Measurements from ENCODE around the gene NFAM1. TPM values are rescaled to one million over a fixed set of nuclear protein-coding genes. Genes with fewer than 3 reads are reported as not detected.
A peak's percentile ranks its signal among the peaks of the same experiment; 100 is the strongest.

NFAM1 gene, protein sequence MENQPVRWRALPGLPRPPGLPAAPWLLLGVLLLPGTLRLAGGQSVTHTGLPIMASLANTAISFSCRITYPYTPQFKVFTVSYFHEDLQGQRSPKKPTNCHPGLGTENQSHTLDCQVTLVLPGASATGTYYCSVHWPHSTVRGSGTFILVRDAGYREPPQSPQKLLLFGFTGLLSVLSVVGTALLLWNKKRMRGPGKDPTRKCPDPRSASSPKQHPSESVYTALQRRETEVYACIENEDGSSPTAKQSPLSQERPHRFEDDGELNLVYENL
- under 1 TPM; 0.24 to 0.28 TPM for polyA plus RNA-seq

DNA sequence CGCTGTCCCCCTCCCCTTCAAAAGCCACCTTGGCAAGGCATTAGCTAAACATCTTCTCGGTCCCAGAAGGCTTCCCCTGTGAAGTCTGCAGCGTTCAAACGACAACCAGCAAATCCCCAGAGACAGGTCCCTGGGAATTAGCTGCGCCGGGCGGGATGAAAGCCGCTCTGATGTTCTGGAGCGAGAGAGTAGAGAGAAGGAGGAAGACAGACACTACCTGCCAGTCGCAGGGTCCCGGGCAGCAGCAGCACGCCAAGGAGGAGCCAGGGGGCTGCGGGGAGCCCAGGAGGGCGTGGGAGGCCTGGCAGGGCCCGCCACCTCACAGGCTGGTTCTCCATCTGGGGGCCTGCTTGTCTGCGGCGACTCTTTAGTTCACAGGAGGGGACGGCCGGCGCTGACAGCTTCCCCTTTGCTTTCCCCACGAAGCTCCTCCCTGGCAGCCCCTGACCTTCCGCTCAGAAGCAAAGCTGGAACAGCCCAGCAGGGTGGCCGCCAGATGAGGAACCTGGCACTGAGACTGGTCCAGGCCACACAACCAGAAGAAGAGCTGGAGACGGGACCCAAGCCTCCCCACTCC lies at the start of gene NFAM1:
NFAM1 (minus strand) TSS at position 384 of the 577 bp plus-strand sequence; CDS start at position 338, 46 bp downstream.
- Histone ChIP-seq H3K27me3 (ENCODE audit: control insufficient read depth in 1 of 2, insufficient read depth in 2 of 2, low read length in 2 of 2) (no peaks in the 10 kb centered on the region), H3K4me3 (ENCODE audit: low read depth in 1 of 2, low read length in 2 of 2) (no peak within 1 kb of the TSS), H3K9me3 (ENCODE audit: control insufficient read depth in 2 of 2, insufficient read depth in 1 of 2, low read depth in 1 of 2, low read length in 1 of 2) (no peaks in the 10 kb centered on the region), H3K27ac (ENCODE audit: low read depth in 2 of 2, low read length in 1 of 2) (peak within 1 kb of the TSS in 1 of 2 donors; percentile 17), H3K36me3 (ENCODE audit: control insufficient read depth in 2 of 2, insufficient read depth in 2 of 2, low read length in 1 of 2) (no peaks in the 10 kb centered on the region), H3K4me1 (ENCODE audit: control insufficient read depth in 2 of 2, insufficient read depth in 2 of 2, low read length in 1 of 2) (peaks cover 0 to 18% of the 10 kb centered on the region in 2 donors)
- WGBS, 2 donors = 42 to 49% methylated on average over 24 of the region's 24 CpGs

- 87 to 92% methylated on average over 2 of the region's 2 CpGs for WGBS, 2 donors
- H3K36me3 ChIP-seq (ENCODE audit: control insufficient read depth in 2 of 2, insufficient read depth in 2 of 2, low read length in 1 of 2) = no peaks in the 10 kb centered on the region
- H3K4me1 ChIP-seq (ENCODE audit: control insufficient read depth in 2 of 2, insufficient read depth in 2 of 2, low read length in 1 of 2) = no peaks in the 10 kb centered on the region
- no peak overlapping the region for H3K4me3 ChIP-seq (ENCODE audit: low read depth in 1 of 2, low read length in 2 of 2)
- no peaks in the 10 kb centered on the region for H3K9me3 ChIP-seq (ENCODE audit: control insufficient read depth in 2 of 2, insufficient read depth in 1 of 2, low read depth in 1 of 2, low read length in 1 of 2)
- H3K27ac ChIP-seq (ENCODE audit: low read depth in 2 of 2, low read length in 1 of 2) = no peak overlapping the region
- H3K27me3 ChIP-seq (ENCODE audit: control insufficient read depth in 1 of 2, insufficient read depth in 2 of 2, low read length in 2 of 2) = no peaks in the 10 kb centered on the region
Observed at GRCh38 chr22:42475122-42475521, 42.9 kb upstream of the NFAM1 start.

GRCh38 chr22:42473484-42474193 lies 41.4 kb upstream of the NFAM1 start:
- no peak overlapping the region for H3K27ac ChIP-seq (ENCODE audit: low read depth in 2 of 2, low read length in 1 of 2)
- no peaks in the 10 kb centered on the region for H3K9me3 ChIP-seq (ENCODE audit: control insufficient read depth in 2 of 2, insufficient read depth in 1 of 2, low read depth in 1 of 2, low read length in 1 of 2)
- H3K4me3 ChIP-seq (ENCODE audit: low read depth in 1 of 2, low read length in 2 of 2) = no peak overlapping the region
- no peaks in the 10 kb centered on the region for H3K4me1 ChIP-seq (ENCODE audit: control insufficient read depth in 2 of 2, insufficient read depth in 2 of 2, low read length in 1 of 2)
- no peaks in the 10 kb centered on the region for H3K27me3 ChIP-seq (ENCODE audit: control insufficient read depth in 1 of 2, insufficient read depth in 2 of 2, low read length in 2 of 2)
- H3K36me3 ChIP-seq (ENCODE audit: control insufficient read depth in 2 of 2, insufficient read depth in 2 of 2, low read length in 1 of 2) = no peaks in the 10 kb centered on the region
- WGBS, 2 donors = 74 to 77% methylated on average over 5 of the region's 5 CpGs

DNA sequence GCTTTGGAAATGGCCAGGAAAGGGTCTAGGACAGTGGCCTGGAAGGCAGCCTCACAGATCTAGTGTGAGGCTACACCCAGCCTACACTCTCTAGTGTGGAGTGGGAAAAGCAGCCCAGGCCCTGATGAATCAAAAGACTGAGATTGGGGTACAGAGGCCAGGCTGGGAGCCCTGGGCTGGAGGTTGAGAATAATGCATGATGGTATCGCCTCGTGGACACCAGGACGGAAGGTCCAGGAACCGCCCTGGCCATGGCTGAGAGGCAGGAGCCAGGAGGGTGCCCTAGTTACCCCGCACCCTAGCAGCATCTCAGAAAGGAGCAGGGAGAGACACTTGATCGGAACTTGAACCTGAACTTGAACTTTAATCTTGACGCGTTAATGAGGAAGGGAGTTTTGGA lies 40.5 kb upstream of the NFAM1 start:
- 82 to 89% methylated on average over 8 of the region's 8 CpGs for WGBS, 2 donors
- no peaks in the 10 kb centered on the region for H3K36me3 ChIP-seq (ENCODE audit: control insufficient read depth in 2 of 2, insufficient read depth in 2 of 2, low read length in 1 of 2)
- no peak overlapping the region for H3K27ac ChIP-seq (ENCODE audit: low read depth in 2 of 2, low read length in 1 of 2)
- H3K4me1 ChIP-seq (ENCODE audit: control insufficient read depth in 2 of 2, insufficient read depth in 2 of 2, low read length in 1 of 2) = no peaks in the 10 kb centered on the region
- no peaks in the 10 kb centered on the region for H3K9me3 ChIP-seq (ENCODE audit: control insufficient read depth in 2 of 2, insufficient read depth in 1 of 2, low read depth in 1 of 2, low read length in 1 of 2)
- H3K4me3 ChIP-seq (ENCODE audit: low read depth in 1 of 2, low read length in 2 of 2) = no peak overlapping the region
- no peaks in the 10 kb centered on the region for H3K27me3 ChIP-seq (ENCODE audit: control insufficient read depth in 1 of 2, insufficient read depth in 2 of 2, low read length in 2 of 2)

DNA sequence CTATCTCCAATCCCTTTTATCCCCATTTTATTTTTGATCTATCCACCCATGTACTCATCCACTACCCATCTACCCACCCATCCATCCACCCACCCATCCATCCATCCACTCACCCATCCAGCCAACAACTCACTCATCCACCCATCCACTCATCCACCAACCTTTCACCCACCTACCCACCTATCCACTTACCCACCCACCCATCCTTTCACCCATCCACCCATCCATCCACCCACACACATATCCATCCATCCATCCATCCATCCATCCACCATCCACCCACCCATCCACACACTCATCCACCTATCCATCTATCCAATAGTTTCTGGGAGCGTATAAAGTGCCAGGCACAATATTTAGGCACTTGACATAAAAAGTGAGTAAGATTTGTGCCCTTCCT lies 39.2 kb upstream of the NFAM1 start:
- 92 to 97% methylated on average over 1 of the region's 1 CpG for WGBS, 2 donors
- Histone ChIP-seq H3K4me1 (ENCODE audit: control insufficient read depth in 2 of 2, insufficient read depth in 2 of 2, low read length in 1 of 2) (no peaks in the 10 kb centered on the region), H3K9me3 (ENCODE audit: control insufficient read depth in 2 of 2, insufficient read depth in 1 of 2, low read depth in 1 of 2, low read length in 1 of 2) (no peaks in the 10 kb centered on the region)

DNA sequence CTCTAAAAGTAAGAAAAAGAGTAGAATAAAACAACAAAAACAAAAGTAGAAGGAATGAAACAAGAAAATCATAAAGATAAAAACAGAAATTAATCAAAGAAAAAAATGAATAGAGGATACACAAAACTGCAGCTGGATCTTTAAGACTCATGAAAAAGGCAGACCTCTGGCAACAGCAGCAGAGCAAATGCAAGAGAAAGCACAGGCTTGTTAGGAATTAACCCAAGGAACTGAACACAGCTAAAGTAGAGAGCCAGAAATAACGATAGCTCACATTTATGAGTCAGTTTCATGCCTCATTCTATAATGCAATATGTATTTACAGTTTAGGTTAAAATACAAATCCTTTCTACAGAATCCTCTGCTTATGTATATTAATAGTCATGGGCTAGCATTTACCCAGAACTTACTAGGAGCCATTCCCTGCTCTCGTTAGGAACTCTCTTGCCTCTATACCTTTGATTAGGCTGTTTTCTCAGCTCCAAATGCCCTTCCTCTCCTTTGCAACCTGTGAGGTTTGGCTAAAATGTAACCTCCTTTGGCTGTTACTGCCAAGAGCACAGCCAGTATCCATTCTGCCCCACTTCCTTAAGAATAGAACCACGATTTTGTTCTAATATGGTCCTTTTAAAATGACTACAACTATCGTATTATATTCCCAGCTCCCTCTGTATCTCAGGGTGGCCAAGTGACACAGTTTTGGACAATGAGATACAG lies 38.3 kb upstream of the NFAM1 start:
- no peak overlapping the region for H3K27ac ChIP-seq (ENCODE audit: low read depth in 2 of 2, low read length in 1 of 2)
- no peaks in the 10 kb centered on the region for H3K27me3 ChIP-seq (ENCODE audit: control insufficient read depth in 1 of 2, insufficient read depth in 2 of 2, low read length in 2 of 2)
- no peaks in the 10 kb centered on the region for H3K36me3 ChIP-seq (ENCODE audit: control insufficient read depth in 2 of 2, insufficient read depth in 2 of 2, low read length in 1 of 2)
- H3K4me3 ChIP-seq (ENCODE audit: low read depth in 1 of 2, low read length in 2 of 2) = no peak overlapping the region
- no peaks in the 10 kb centered on the region for H3K9me3 ChIP-seq (ENCODE audit: control insufficient read depth in 2 of 2, insufficient read depth in 1 of 2, low read depth in 1 of 2, low read length in 1 of 2)
- 52 to 54% methylated on average over 4 of the region's 4 CpGs for WGBS, 2 donors
- no peaks in the 10 kb centered on the region for H3K4me1 ChIP-seq (ENCODE audit: control insufficient read depth in 2 of 2, insufficient read depth in 2 of 2, low read length in 1 of 2)

More for the DNA sequence above, 39.2 kb upstream of the NFAM1 start:
- no peaks in the 10 kb centered on the region for H3K36me3 ChIP-seq (ENCODE audit: control insufficient read depth in 2 of 2, insufficient read depth in 2 of 2, low read length in 1 of 2)
- H3K27ac ChIP-seq (ENCODE audit: low read depth in 2 of 2, low read length in 1 of 2) = no peak overlapping the region
- H3K27me3 ChIP-seq (ENCODE audit: control insufficient read depth in 1 of 2, insufficient read depth in 2 of 2, low read length in 2 of 2) = no peaks in the 10 kb centered on the region
- H3K4me3 ChIP-seq (ENCODE audit: low read depth in 1 of 2, low read length in 2 of 2) = no peak overlapping the region

DNA sequence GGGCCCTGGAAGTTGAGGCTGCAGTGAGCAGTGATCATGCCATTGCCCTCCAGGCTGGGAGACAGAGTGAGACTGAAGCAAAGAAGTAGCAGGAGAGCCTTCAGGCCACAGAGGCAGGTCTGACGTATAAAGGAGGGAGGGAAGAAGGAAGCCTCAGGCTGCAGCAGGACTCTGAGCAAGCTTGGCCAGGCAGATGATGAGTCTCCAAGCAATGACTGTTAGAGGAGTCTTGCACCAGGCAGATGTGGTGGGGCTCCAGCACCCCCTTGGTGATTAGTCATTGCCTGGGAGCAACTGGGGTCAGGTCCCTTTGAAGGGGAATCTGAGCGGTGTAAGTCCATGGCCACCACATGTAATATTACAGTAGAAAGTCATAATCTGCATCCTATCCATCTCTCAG lies 36.6 kb upstream of the NFAM1 start:
- no peaks in the 10 kb centered on the region for H3K9me3 ChIP-seq (ENCODE audit: control insufficient read depth in 2 of 2, insufficient read depth in 1 of 2, low read depth in 1 of 2, low read length in 1 of 2)
- H3K4me3 ChIP-seq (ENCODE audit: low read depth in 1 of 2, low read length in 2 of 2) = no peak overlapping the region
- H3K27ac ChIP-seq (ENCODE audit: low read depth in 2 of 2, low read length in 1 of 2) = no peak overlapping the region
- H3K27me3 ChIP-seq (ENCODE audit: control insufficient read depth in 1 of 2, insufficient read depth in 2 of 2, low read length in 2 of 2) = no peaks in the 10 kb centered on the region
- H3K4me1 ChIP-seq (ENCODE audit: control insufficient read depth in 2 of 2, insufficient read depth in 2 of 2, low read length in 1 of 2) = no peaks in the 10 kb centered on the region
- 79 to 84% methylated on average over 2 of the region's 2 CpGs for WGBS, 2 donors
- no peaks in the 10 kb centered on the region for H3K36me3 ChIP-seq (ENCODE audit: control insufficient read depth in 2 of 2, insufficient read depth in 2 of 2, low read length in 1 of 2)

DNA sequence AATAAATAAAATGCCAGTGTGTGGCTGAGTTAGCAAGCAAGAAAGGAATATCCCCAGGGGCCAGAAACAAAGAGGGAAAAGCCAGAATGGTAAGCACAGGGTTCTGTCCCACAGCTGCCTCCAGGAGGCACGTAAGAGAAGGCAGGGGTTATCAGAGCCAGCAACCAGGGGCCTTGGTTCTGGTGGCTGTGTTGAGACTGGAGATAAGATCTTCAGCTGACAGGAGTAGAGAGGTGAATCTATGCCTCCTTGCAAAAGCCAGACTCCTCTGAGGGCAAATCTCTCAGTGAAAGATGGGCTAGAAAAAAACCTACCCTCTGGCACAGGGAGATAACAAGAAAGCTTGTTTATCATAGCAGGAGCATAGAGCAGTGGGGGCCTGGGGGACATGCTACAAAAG lies 29.8 kb upstream of the NFAM1 start:
- Histone ChIP-seq H3K27ac (ENCODE audit: low read depth in 2 of 2, low read length in 1 of 2) (no peak overlapping the region), H3K4me1 (ENCODE audit: control insufficient read depth in 2 of 2, insufficient read depth in 2 of 2, low read length in 1 of 2) (no peaks in the 10 kb centered on the region), H3K36me3 (ENCODE audit: control insufficient read depth in 2 of 2, insufficient read depth in 2 of 2, low read length in 1 of 2) (no peaks in the 10 kb centered on the region), H3K27me3 (ENCODE audit: control insufficient read depth in 1 of 2, insufficient read depth in 2 of 2, low read length in 2 of 2) (peaks cover 0 to 3% of the 10 kb centered on the region in 2 donors), H3K9me3 (ENCODE audit: control insufficient read depth in 2 of 2, insufficient read depth in 1 of 2, low read depth in 1 of 2, low read length in 1 of 2) (no peaks in the 10 kb centered on the region), H3K4me3 (ENCODE audit: low read depth in 1 of 2, low read length in 2 of 2) (no peak overlapping the region)
- 52 to 68% methylated on average over 1 of the region's 1 CpG for WGBS, 2 donors

DNA sequence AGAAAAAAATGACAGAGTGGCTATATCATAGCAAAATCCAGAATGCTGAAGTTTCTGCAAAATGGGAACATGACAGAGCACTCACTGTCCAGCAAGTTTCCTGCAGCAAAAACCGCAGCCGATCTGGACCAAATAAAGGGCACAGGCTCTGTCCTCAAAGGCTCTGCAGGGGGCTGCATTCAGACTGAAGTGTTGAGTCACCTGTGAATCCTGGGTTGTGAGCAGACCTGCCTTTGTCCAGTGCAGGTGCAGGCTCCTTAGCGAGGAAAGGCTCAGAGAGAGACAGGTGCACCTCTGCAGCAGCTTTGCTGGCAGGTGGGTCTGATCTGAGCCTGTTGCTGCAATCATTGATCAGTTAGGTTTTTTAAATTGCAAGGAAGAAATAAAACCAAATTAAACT lies 29.3 kb upstream of the NFAM1 start:
- H3K27ac ChIP-seq (ENCODE audit: low read depth in 2 of 2, low read length in 1 of 2) = no peak overlapping the region

More for the DNA sequence above, 29.3 kb upstream of the NFAM1 start:
- 63 to 68% methylated on average over 3 of the region's 3 CpGs for WGBS, 2 donors
- Histone ChIP-seq H3K4me1 (ENCODE audit: control insufficient read depth in 2 of 2, insufficient read depth in 2 of 2, low read length in 1 of 2) (no peaks in the 10 kb centered on the region), H3K36me3 (ENCODE audit: control insufficient read depth in 2 of 2, insufficient read depth in 2 of 2, low read length in 1 of 2) (no peaks in the 10 kb centered on the region), H3K4me3 (ENCODE audit: low read depth in 1 of 2, low read length in 2 of 2) (no peak overlapping the region), H3K9me3 (ENCODE audit: control insufficient read depth in 2 of 2, insufficient read depth in 1 of 2, low read depth in 1 of 2, low read length in 1 of 2) (no peaks in the 10 kb centered on the region), H3K27me3 (ENCODE audit: control insufficient read depth in 1 of 2, insufficient read depth in 2 of 2, low read length in 2 of 2) (peaks cover 0 to 3% of the 10 kb centered on the region in 2 donors)

All from esophagus (tissue), 2 donors.